CD14-positive monocyte (primary cell): ENCODE measurements around the gene LIF. TPM values are rescaled to one million over a fixed set of nuclear protein-coding genes. Genes with fewer than 3 reads are reported as not detected.

Source experiments
- DNase-seq, 3 donors: peaks; one replicate each; pipeline ENCODE4 v3.0.0-alpha.2; 2011 to 2022
- H2AFZ ChIP-seq: 2 replicates; pipeline ENCODE4 v1.6.0; 2012; ENCODE audit warnings: mild to moderate bottlenecking, low read depth, low read length, inconsistent platforms; ENCODE audit not compliant: insufficient read depth, poor library complexity, severe bottlenecking
- H3K27ac ChIP-seq, 2 donors: 1 replicate in 1 of 2; 2 replicates in 1 of 2; pipeline ENCODE4 v1.5.1; 2012 to 2013; ENCODE audit warnings: low read length in 2 of 2, control low read depth in 1 of 2, inconsistent platforms in 1 of 2, low read depth in 1 of 2, mild to moderate bottlenecking in 1 of 2
- H3K27me3 ChIP-seq, 2 donors: one replicate each; pipeline versions ENCODE4 v1.6.0 to v1.6.1; 2011 to 2013; ENCODE audit warnings: low read length in 2 of 2; ENCODE audit not compliant: control insufficient read depth in 2 of 2, insufficient read depth in 2 of 2
- H3K36me3 ChIP-seq, 2 donors: replicated peaks in 1 of 2; 1 replicate in 1 of 2; 2 replicates in 1 of 2; pipeline versions ENCODE4 v1.5.1 to v1.6.1; 2012 to 2013; ENCODE audit warnings: low read length in 2 of 2, control low read depth in 1 of 2, inconsistent platforms in 1 of 2, mild to moderate bottlenecking in 1 of 2; ENCODE audit not compliant: insufficient read depth in 2 of 2, control insufficient read depth in 1 of 2
- H3K4me1 ChIP-seq, 2 donors: 1 replicate in 1 of 2; 2 replicates in 1 of 2; pipeline versions ENCODE4 v1.5.1 to v1.6.1; 2012 to 2013; ENCODE audit warnings: low read length in 2 of 2, control low read depth in 1 of 2, inconsistent platforms in 1 of 2, mild to moderate bottlenecking in 1 of 2, moderate library complexity in 1 of 2; ENCODE audit not compliant: insufficient read depth in 2 of 2, control insufficient read depth in 1 of 2
- H3K4me2 ChIP-seq: replicated peaks from 2 replicates; pipeline ENCODE3; 2012; ENCODE audit warnings: low read length, moderate library complexity, mild to moderate bottlenecking; ENCODE audit not compliant: poor library complexity, severe bottlenecking; ENCODE audit errors: extremely low read depth
- H3K4me3 ChIP-seq, 3 experiments: fragments of 200-600 bp in 1 of 3; sonication (generic) in 1 of 3; replicated peaks in 1 of 3; 1 replicate in 2 of 3; 2 replicates in 1 of 3; pipeline ENCODE4 v1.5.1; 2011 to 2013; ENCODE audit warnings: low read length in 3 of 3, mild to moderate bottlenecking in 3 of 3, control low read depth in 2 of 3, low read depth in 2 of 3, inconsistent platforms in 1 of 3, moderate library complexity in 1 of 3
- H3K79me2 ChIP-seq: 2 replicates; pipeline ENCODE4 v1.6.0; 2012; ENCODE audit warnings: mild to moderate bottlenecking, control low read depth, inconsistent platforms, low read length, moderate library complexity; ENCODE audit not compliant: insufficient read depth
- H3K9ac ChIP-seq: 2 replicates; pipeline ENCODE4 v1.6.0; 2017; ENCODE audit warnings: low read length, mild to moderate bottlenecking; ENCODE audit not compliant: insufficient read depth, poor library complexity, severe bottlenecking
- H3K9me3 ChIP-seq, 2 donors: replicated peaks in 1 of 2; 1 replicate in 1 of 2; 2 replicates in 1 of 2; pipeline versions ENCODE4 v1.5.1 to v1.6.1; 2012 to 2013; ENCODE audit warnings: low read length in 2 of 2, control low read depth in 1 of 2; ENCODE audit not compliant: control insufficient read depth in 1 of 2, insufficient read depth in 1 of 2
- H4K20me1 ChIP-seq: 2 replicates; pipeline ENCODE4 v1.6.0; 2012; ENCODE audit warnings: mild to moderate bottlenecking, low read length, control low read depth, moderate library complexity; ENCODE audit not compliant: insufficient read depth
- H3K27ac Mint-ChIP-seq, 7 donors: one replicate each; pipeline ENCODE4 v1.8.0; 2020; ENCODE audit warnings: mild to moderate bottlenecking in 7 of 7, mixed read lengths in 7 of 7, moderate library complexity in 6 of 7, inconsistent platforms in 2 of 7
- H3K27me3 Mint-ChIP-seq, 3 donors: one replicate each; pipeline ENCODE4 v1.8.0; 2021 to 2022; ENCODE audit warnings: low read depth in 3 of 3, mild to moderate bottlenecking in 3 of 3, mixed read lengths in 3 of 3, moderate library complexity in 3 of 3, inconsistent platforms in 1 of 3
- H3K36me3 Mint-ChIP-seq, 2 donors: one replicate each; pipeline ENCODE4 v1.8.0; 2020; ENCODE audit warnings: mixed read lengths in 2 of 2, inconsistent platforms in 1 of 2, mild to moderate bottlenecking in 1 of 2
- H3K4me1 Mint-ChIP-seq: one replicate; pipeline ENCODE4 v1.8.0; 2020; ENCODE audit warnings: mild to moderate bottlenecking, mixed read lengths
- H3K4me3 Mint-ChIP-seq, 2 donors: one replicate each; pipeline ENCODE4 v1.8.0; 2020; ENCODE audit warnings: mild to moderate bottlenecking in 2 of 2, mixed read lengths in 2 of 2, moderate library complexity in 1 of 2
- H3K9me3 Mint-ChIP-seq, 7 donors: one replicate each; pipeline ENCODE4 v1.8.0; 2020 to 2022; ENCODE audit warnings: mixed read lengths in 7 of 7, mild to moderate bottlenecking in 6 of 7, moderate library complexity in 6 of 7, inconsistent platforms in 2 of 7
- WGBS: methylation state at CpG from one replicate; pipeline ENCODE4 v1.1.5; 2013; ENCODE audit warnings: missing lambda C conversion rate; ENCODE audit not compliant: insufficient coverage; 5-methylcytosine and 5-hydroxymethylcytosine counted together
- intact Hi-C, 2 donors: fragments of 100-400 bp; cut with micrococcal nuclease; formaldehyde crosslinking; loops; one replicate each; pipeline versions ENCODE4 v1.15.0 to v1.15.1; 2023
- polyA plus RNA-seq, 3 donors: library from polyadenylated mRNA; depleted of rRNA in 1 of 3; unstranded in 2 of 3; stranded (reverse) in 1 of 3; fragments of 300-500 nt in 2 of 3; fragments of >200 nt in 1 of 3; fragmentation: Illumina TruSeq in 2 of 3; gene quantifications; 1 replicate in 2 of 3; 2 replicates in 1 of 3; pipeline ENCODE4 v1.2.3, GENCODE V29; 2012 to 2021
- TF ChIP-seq, protein P1 (sequence below): fragments of 200-600 bp; IDR thresholded peaks from one replicate; pipeline ENCODE4 v1.8.0; 2022; ENCODE audit warnings: antibody characterized with exemption, mild to moderate bottlenecking

LIF gene
- polyA plus RNA-seq, 3 donors, result 7.0 TPM; not detected in 2

DNA sequence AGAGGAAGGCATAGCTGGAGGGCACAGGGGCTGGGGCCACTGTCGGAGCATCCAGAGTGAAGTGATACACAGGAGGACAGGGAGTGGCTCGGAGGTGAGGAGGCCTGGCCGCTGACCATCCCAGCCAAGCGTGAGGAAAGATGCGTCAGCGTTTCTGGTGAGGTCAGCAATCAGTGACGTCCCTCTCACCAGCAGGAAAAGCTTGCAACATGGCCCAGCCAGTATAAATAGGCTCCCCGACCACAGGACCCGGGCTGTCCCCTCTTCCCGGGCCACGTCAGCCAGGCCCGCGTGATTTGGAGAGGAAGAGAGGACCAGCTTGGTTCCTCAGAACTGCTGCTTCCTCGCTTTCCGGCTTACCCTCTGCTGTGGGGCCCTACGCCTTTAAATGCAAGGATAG lies 24.3 kb upstream of the LIF start:
- peak overlapping the region in 1 of 3 experiments; percentile 40 for H3K4me3 ChIP-seq
- Mint-ChIP-seq H3K27ac (peak overlapping the region; percentile 92 to 99 (median 99)), H3K27me3 (peaks cover 9 to 27% (median 20%) of the 10 kb centered on the region in 3 donors), H3K4me3 (peak overlapping the region; percentile 68 to 79), H3K9me3 (peaks cover 0 to 10% (median 0%) of the 10 kb centered on the region in 7 donors), H3K4me1 (peaks cover 90% of the 10 kb centered on the region), H3K36me3 (peaks cover 22 to 35% of the 10 kb centered on the region in 2 donors)
- intact Hi-C loops, result loop anchor here (5.0 kb wide), 2 partner anchors 74 to 171 kb away; no protein-coding TSS in a partner anchor
- H3K27me3 ChIP-seq, result peaks cover 0 to 6% of the 10 kb centered on the region in 2 donors
- peak; percentile 99 to 100 (median 99) for DNase-seq
- no peaks in the 10 kb centered on the region for H4K20me1 ChIP-seq
- H3K36me3 ChIP-seq, result no peaks in the 10 kb centered on the region
- H3K27ac ChIP-seq, result peak overlapping the region; percentile 82 to 89
- H3K4me1 ChIP-seq, result peaks cover 80 to 99% of the 10 kb centered on the region in 2 donors
- WGBS, result 0% methylated on average over 15 of the region's 16 CpGs
- peak overlapping the region; percentile 16 for H3K9ac ChIP-seq
- H3K9me3 ChIP-seq, result no peaks in the 10 kb centered on the region
- H3K79me2 ChIP-seq, result no peaks in the 10 kb centered on the region
- H2AFZ ChIP-seq, result no peak overlapping the region
- TF ChIP-seq, protein P1, sequence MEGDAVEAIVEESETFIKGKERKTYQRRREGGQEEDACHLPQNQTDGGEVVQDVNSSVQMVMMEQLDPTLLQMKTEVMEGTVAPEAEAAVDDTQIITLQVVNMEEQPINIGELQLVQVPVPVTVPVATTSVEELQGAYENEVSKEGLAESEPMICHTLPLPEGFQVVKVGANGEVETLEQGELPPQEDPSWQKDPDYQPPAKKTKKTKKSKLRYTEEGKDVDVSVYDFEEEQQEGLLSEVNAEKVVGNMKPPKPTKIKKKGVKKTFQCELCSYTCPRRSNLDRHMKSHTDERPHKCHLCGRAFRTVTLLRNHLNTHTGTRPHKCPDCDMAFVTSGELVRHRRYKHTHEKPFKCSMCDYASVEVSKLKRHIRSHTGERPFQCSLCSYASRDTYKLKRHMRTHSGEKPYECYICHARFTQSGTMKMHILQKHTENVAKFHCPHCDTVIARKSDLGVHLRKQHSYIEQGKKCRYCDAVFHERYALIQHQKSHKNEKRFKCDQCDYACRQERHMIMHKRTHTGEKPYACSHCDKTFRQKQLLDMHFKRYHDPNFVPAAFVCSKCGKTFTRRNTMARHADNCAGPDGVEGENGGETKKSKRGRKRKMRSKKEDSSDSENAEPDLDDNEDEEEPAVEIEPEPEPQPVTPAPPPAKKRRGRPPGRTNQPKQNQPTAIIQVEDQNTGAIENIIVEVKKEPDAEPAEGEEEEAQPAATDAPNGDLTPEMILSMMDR, result no peak
- H3K4me2 ChIP-seq, result peak overlapping the region; percentile 28

DNA sequence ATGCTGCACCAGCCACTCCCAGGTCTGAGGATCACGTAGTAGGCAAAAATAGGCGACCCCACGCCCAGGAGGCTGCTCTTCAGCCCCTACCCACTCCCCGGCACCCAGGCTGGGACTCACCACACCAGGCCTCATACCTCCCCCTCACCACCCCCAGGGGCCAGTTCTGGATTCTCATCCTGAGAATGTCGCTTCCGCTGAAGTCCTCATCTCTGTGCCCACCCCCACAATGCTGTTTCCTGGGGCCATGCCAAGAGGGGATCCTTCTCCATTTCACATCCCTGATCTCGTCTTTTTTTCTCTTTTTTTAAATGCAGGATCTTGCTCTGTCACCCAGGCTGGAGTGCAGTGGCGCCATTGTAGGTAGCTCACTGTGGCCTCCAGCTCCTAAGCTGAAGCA lies 21.8 kb upstream of the LIF start:
- Mint-ChIP-seq H3K4me3 (peak overlapping the region; percentile 69 to 94), H3K27me3 (peaks cover 7 to 25% (median 13%) of the 10 kb centered on the region in 3 donors), H3K27ac (peak overlapping the region; percentile 96 to 99 (median 99)), H3K4me1 (peaks cover 88% of the 10 kb centered on the region), H3K9me3 (peaks cover 0 to 7% (median 0%) of the 10 kb centered on the region in 7 donors), H3K36me3 (peaks cover 31 to 36% of the 10 kb centered on the region in 2 donors)
- Histone ChIP-seq H3K4me3 (peak overlapping the region in 1 of 3 experiments; percentile 83), H3K27me3 (no peaks in the 10 kb centered on the region), H4K20me1 (no peaks in the 10 kb centered on the region), H3K36me3 (no peaks in the 10 kb centered on the region), H3K9me3 (no peaks in the 10 kb centered on the region), H3K27ac (peak overlapping the region in 1 of 2 donors; percentile 94), H3K79me2 (no peaks in the 10 kb centered on the region), H3K4me1 (peaks cover 91 to 100% of the 10 kb centered on the region in 2 donors), H2AFZ (no peak overlapping the region), H3K9ac (peak overlapping the region; percentile 91), H3K4me2 (peak overlapping the region; percentile 90)
- WGBS, result 59% methylated on average over 7 of the region's 8 CpGs
- intact Hi-C loops, result loop anchor here in 1 of 2 donors (5.0 kb wide), 1 partner anchor 56 kb away; no protein-coding TSS in a partner anchor
- TF ChIP-seq, protein P1, result no peak
- no peak for DNase-seq
